ENCODE results near the gene SECTM1. TPM values are rescaled to one million over a fixed set of nuclear protein-coding genes. Genes with fewer than 3 reads are reported as not detected.
"Not testable (repeated sequence)": the region's sequence is repeated elsewhere in the genome, so short reads cannot be mapped to it uniquely, and the experiment has no call there.

Gene SECTM1
- 6.7 TPM for total RNA-seq (ENCODE audit: insufficient read depth, low replicate concordance)

- DNase-seq (ENCODE audit: low spot score) = peak; percentile 54
Observed at GRCh38 chr17:82333279-82334171, at the start of gene SECTM1. TSS of gene SECTM1 (minus strand) at chr17:82333766. CDS start at chr17:82327240, 6,526 bp downstream.

GRCh38 chr17:82382933-82383255 is 49.3 kb upstream of the SECTM1 start:
- no peak for DNase-seq (ENCODE audit: low spot score)

GRCh38 chr17:82382220-82382932 is 48.8 kb upstream of the SECTM1 start:
- DNase-seq (ENCODE audit: low spot score) = not testable (repeated sequence)

- DNase-seq (ENCODE audit: low spot score) = not testable (repeated sequence)
Observed at GRCh38 chr17:82381703-82382009, 48.1 kb upstream of the SECTM1 start.

GRCh38 chr17:82380860-82381702 is 47.5 kb upstream of the SECTM1 start:
- DNase-seq (ENCODE audit: low spot score) = no peak

- no peak for DNase-seq (ENCODE audit: low spot score)
Observed at GRCh38 chr17:82378741-82379021, 45.1 kb upstream of the SECTM1 start.

- DNase-seq (ENCODE audit: low spot score) = no peak
Observed at GRCh38 chr17:82377924-82378740, 44.6 kb upstream of the SECTM1 start.

DNA sequence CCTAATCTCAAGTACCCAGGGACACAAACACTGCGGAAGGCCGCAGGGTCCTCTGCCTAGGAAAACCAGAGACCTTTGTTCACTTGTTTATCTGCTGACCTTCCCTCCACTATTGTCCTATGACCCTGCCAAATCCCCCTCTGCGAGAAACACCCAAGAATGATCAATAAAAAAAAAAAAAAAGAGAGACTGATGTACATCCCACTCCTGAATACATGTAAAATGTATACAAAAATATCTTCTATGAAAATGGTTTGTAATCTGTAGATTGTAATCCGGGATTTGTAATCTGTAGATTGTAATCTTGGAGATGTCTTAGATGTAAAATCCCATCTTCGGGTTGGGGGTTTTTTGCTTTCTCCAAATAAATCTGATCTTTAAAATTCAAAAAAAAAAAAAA is 43.7 kb upstream of the SECTM1 start:
- DNase-seq (ENCODE audit: low spot score) = not testable (repeated sequence)

- DNase-seq (ENCODE audit: low spot score) = no peak
Observed at GRCh38 chr17:82376042-82376730, 42.6 kb upstream of the SECTM1 start.

DNA sequence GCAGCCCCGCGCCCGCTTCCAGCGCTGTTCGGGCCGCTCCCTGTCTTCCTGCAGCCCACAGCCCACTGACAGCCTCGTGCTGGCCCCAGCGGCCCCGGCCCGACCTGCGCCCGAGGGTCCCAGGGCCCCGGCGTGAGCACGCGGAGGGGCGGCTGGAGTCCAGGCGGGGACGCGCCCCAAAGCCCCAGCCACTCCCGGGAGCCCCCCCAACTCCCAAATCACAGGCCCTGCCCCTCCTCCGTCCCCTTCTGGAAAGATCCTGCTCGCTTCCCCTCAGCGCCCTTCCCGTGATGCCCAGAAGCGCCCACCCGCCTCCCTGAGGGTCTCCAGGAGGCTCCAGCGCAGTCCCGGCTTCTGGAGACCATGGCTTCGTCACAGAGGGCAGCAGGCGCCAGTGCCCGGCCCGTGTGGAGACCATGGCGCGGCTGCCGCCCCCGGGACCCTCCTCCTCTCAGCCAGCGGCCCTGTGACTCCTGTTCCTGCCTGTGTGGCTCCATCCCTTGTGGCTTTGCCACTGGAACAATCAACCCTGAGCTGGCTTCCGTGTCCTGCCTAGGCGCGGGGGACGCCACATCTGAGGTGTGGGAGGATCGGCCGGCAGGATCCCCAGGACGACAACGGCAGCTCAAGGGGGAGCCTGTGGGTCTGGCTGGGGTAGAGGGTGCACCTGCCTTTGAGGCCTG is 41.9 kb upstream of the SECTM1 start:
- no peak for DNase-seq (ENCODE audit: low spot score)

DNA sequence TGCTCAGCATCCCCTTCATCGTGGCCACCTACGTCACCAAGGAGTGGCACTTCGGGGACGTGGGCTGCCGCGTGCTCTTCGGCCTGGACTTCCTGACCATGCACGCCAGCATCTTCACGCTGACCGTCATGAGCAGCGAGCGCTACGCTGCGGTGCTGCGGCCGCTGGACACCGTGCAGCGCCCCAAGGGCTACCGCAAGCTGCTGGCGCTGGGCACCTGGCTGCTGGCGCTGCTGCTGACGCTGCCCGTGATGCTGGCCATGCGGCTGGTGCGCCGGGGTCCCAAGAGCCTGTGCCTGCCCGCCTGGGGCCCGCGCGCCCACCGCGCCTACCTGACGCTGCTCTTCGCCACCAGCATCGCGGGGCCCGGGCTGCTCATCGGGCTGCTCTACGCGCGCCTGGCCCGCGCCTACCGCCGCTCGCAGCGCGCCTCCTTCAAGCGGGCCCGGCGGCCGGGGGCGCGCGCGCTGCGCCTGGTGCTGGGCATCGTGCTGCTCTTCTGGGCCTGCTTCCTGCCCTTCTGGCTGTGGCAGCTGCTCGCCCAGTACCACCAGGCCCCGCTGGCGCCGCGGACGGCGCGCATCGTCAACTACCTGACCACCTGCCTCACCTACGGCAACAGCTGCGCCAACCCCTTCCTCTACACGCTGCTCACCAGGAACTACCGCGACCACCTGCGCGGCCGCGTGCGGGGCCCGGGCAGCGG is 41.2 kb upstream of the SECTM1 start:
- DNase-seq (ENCODE audit: low spot score) = no peak

DNA sequence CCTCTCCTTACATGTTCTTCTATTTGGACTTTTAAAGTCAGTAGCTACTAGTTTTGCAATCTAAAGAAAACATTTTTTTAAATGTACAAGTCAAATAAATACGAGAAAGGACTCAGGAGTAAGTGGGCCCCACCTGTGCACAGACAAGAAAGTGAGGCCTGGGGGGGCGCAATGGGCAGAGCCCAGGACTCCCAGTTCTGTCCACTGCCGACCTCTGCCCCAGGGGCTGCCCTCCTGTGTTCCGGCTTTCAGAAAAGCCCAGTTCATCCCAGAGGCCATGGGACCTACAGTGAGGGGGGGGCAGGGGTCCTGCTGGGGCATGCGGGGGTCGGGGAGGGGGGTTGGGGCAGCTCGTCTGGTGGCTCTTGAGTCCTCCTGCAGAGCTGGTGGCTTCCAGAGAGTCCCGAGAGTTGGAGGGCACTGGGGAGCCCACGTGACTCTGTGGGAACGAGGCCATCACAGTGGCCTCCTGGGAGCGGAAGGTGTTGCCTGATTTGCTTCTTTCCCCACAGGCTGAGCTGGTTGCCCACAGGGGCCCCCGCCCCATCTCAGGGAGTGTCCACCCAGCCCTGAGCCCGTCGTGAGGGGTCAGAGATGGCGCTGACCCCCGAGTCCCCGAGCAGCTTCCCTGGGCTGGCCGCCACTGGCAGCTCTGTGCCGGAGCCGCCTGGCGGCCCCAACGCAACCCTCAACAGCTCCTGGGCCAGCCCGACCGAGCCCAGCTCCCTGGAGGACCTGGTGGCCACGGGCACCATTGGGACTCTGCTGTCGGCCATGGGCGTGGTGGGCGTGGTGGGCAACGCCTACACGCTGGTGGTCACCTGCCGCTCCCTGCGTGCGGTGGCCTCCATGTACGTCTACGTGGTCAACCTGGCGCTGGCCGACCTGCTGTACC is 40.4 kb upstream of the SECTM1 start:
- DNase-seq (ENCODE audit: low spot score) = no peak

DNA sequence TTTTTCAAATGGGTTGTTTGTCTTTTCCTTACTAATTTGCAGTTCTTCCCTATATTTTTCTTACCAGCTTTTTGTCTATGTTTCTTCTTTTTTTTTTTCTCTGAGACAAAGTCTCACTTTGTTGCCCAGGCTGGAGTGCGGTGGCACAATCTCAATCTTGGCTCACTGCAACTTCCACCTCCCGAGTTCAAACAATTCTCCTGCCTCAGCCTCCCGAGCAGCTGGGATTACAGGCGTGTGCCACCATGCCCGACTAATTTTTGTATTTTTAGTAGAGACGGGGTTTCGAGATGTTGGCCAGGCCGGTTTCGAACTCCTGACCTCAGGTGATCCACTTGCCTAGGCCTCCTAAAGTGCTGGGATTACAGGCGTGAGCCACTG is 39.5 kb upstream of the SECTM1 start:
- not testable (repeated sequence) for DNase-seq (ENCODE audit: low spot score)

DNA sequence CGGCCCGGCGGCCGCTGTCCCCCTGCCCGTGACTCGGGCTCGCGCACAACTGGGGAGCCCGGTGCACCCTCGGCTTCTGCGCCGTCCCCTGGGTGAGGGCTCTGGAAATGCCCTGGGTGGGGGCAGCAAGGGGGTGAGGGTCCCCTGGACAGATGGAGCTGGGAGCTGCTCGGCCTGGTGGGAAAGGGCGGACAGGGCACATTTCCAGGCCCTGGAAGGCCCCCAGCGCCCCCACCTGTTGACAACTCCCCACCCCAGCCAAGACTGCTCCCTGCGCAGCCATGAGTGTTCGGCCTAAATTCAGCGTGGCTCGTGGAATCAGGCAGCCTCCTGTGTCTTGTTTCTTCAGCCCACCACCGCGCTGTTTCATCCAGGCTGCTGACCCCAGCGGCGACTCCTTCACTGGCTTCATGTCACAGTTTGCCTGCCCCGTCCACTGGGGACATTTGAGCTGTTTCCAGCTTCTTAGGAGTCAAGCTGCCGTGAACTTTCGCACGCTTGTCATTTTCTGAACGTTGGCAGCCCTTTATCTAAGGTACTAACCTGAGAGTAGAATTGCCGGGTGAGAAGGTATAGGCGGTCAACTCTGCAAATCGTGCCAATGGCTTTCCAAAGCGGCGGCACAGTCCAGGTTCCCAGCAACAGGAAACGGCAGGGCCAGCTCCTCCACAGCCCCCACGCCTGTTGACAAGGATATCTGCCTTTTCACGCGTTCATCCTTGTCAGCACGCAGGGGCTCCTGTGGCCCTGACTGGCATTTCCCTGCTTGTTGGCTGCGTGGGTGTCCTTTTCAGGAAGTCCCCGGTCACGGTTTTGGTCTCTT is 38.9 kb upstream of the SECTM1 start:
- DNase-seq (ENCODE audit: low spot score) = no peak

DNA sequence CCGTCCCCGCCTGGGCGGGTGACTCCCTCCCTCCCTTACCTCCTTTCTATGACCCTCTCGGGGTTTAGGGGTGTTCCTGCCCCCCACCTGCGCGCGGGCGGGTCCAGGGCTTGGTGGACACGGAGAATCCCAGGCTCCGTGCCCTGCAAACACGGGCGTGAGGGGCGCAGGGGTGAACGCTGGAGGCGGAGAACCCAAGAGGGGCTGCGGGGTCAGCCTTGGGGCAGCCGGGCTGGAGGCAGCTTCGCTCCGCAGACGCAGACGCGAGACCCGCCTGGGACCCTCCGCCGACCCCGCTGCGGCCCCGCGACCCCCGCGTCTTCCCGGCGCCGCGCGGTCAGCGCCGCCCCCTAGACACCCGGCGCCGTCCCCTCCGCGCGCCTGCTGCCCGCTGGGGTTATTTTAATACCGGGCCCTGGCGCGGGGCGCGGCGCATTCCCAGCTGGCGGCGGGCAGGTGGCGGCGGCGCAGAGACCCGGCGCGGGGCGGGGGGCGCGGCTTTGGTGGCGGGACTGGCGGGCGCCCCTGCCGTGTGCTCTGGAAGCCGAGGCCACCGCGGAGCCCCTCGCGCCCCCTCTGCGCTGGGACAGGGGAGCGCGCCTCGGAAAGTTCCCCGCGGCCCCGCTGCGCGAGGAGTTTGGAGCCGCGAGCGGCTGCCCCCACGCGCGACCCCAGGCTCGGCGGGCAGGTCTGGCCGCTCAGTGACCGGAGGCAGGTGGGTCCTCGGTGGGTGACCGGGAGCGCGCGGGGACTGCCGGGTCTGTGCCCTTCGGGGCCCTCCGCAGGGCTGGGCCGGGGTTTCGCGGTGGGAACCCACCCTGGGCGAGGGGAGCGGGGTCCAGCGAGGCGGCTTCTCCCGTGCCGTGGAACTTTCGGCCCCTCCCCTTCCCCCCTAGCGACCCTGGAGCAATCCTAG is 38.0 kb upstream of the SECTM1 start, which contains the start of gene UTS2R:
Gene UTS2R, plus strand, starts transcription at position 433 of the 916 bp plus-strand sequence. CDS start 2,560 bp downstream, outside the sequence.
- DNase-seq (ENCODE audit: low spot score) = no peak

All from umbilical cord (tissue), 2 donors.